AML-193 (cell line): Measurements from ENCODE around the gene CCDC74A.
"Not testable (repeated sequence)": the region's sequence is repeated elsewhere in the genome, so short reads cannot be mapped to it uniquely, and the experiment has no call there.

Experiments used
- DNase-seq, 2 experiments: peaks; one replicate each; lab custom pipeline; 2025; lab: John Stamatoyannopoulos, UW

Gene CCDC74A

GRCh38 chr2:131503587-131503986 is 24.1 kb upstream of the CCDC74A start:
- not testable (repeated sequence) for DNase-seq

- not testable (repeated sequence) for DNase-seq
These were observed 23.5 kb upstream of the CCDC74A start for GRCh38 chr2:131504082-131504750.

- DNase-seq, result no peak
These were observed 18.1 kb upstream of the CCDC74A start for GRCh38 chr2:131509615-131510014.

GRCh38 chr2:131511291-131511968 is 16.3 kb upstream of the CCDC74A start:
- DNase-seq, result not testable (repeated sequence)

- not testable (repeated sequence) for DNase-seq
These were observed 15.5 kb upstream of the CCDC74A start for GRCh38 chr2:131511969-131512870.

GRCh38 chr2:131514408-131515166 is 13.1 kb upstream of the CCDC74A start:
- DNase-seq, result not testable (repeated sequence)

GRCh38 chr2:131515235-131515634 is 12.5 kb upstream of the CCDC74A start:
- DNase-seq, result not testable (repeated sequence)

- DNase-seq, result no peak
These were observed 11.7 kb upstream of the CCDC74A start for GRCh38 chr2:131516011-131516410.

- DNase-seq, result not testable (repeated sequence)
These were observed 11.1 kb upstream of the CCDC74A start for GRCh38 chr2:131516621-131517020.

- no peak for DNase-seq
These were observed 10.4 kb upstream of the CCDC74A start for GRCh38 chr2:131517106-131517831.

- not testable (repeated sequence) for DNase-seq
These were observed 9.8 kb upstream of the CCDC74A start for GRCh38 chr2:131517856-131518255.

GRCh38 chr2:131518531-131518930 is 9.2 kb upstream of the CCDC74A start:
- DNase-seq, result not testable (repeated sequence)

- DNase-seq, result no peak
These were observed 8.2 kb upstream of the CCDC74A start for GRCh38 chr2:131519466-131519865.

- not testable (repeated sequence) for DNase-seq
These were observed 7.7 kb upstream of the CCDC74A start for GRCh38 chr2:131519871-131520470.

GRCh38 chr2:131520526-131520925 is 7.2 kb upstream of the CCDC74A start:
- DNase-seq, result no peak

GRCh38 chr2:131521524-131521923 is 6.2 kb upstream of the CCDC74A start:
- DNase-seq, result not testable (repeated sequence)

- DNase-seq, result no peak
These were observed 5.5 kb upstream of the CCDC74A start for GRCh38 chr2:131521961-131522781.

- DNase-seq, result not testable (repeated sequence)
These were observed 2.4 kb upstream of the CCDC74A start for GRCh38 chr2:131525256-131525655.

- DNase-seq, result not testable (repeated sequence)
These were observed 1.5 kb downstream of the CCDC74A start for GRCh38 chr2:131528981-131529863.
